ENCODE results near the gene GTF2H2.
"Not testable (repeated sequence)": the region's sequence is repeated elsewhere in the genome, so short reads cannot be mapped to it uniquely, and the experiment has no call there.

GTF2H2 gene

DNA sequence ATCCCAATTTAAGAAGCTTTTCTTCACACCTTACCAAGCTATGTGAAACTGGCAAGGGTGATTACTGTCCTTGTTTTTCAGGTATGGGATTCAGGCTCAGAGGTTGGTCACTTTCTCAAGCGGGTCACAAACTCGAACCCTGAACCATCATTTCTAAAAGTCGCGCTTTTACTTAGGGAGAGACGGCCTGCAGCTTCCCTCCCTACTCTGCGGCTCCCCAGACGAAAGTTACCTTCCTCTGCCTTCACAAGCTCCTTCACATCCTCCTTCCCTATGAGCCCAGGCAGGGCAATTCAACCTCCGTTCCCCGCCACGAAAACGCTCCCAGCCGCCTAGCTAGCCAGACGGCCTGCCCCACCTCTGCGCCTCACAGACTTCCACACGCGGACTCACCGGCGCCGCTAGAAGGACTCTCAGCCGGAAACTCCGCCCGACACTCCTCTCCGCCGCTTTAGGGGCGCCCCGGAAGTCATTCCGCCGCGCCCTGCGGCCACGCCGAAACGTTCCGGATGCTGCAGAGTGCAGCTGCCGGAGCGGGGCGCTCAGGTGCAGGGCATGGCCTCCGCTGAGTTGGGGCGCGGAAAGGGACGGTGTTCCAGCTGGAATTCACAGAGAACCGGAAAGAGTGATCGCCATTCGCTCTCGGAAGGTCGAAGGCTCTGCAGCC, at the start of gene GTF2H2:
GTF2H2 (minus strand) TSS at position 415 of the 667 bp plus-strand sequence. CDS start 4,913 bp downstream, outside the sequence.
- DNase-seq (ENCODE audit: low spot score), result not testable (repeated sequence)

DNA sequence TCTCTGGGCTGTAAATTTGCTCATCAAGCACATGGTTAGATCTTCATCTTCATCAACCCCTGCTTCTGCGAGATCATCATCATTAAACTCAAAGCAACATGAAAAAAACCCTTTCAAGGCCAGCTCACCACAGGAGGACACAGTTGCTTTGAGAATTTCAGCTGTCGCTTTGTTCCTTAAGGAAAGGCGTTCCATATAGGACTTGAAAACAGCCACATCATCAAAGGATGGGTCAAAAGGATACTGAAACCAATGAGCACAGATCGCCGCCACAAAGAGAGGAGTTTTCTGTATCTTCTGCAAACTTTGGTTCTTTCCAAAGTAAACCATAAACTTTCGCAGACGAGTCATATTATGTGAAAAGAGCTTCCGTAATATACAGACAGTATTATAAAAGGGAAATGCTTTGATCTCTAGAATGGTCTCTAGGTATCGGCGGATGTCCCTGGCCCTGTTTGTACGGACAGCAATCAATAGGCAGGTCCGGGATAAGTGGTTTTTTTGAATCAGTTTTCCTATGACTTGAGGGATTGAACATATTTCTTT, 42.3 kb upstream of the GTF2H2 start:
- DNase-seq (ENCODE audit: low spot score), result not testable (repeated sequence)

DNA sequence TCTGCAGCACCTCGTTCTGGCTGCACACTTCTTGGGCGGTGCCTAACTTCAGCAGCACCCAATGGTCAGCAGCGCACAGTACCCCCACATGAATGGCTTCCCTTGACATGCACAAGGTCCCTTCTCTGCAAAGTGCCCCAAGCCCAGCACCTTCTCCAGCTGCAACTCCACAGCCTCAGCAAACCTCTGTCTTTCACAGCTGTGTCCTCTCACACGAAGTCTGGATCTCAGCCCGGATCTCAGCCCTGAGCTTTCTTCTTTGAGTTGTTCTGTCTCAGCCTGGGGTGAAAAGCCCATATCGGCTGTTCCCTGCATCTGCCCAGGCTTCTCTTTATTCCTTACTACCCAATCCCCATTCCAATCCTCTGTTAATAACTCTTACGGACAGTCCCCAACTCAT, 32.5 kb upstream of the GTF2H2 start:
- not testable (repeated sequence) for DNase-seq (ENCODE audit: low spot score)

DNA sequence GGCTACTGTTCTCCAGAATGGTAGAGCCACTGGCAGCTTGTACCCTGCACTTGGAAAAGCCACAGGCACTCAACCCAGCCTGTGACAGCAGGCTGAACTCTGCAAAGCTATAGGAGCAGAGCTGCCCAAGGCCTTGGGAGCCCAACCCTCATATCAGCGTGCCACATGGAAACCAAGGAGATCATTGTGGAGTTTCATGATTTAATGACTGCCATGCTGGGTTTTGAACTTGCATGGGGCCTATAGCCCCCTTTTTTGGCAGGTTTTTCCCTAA, 30.4 kb upstream of the GTF2H2 start:
- DNase-seq (ENCODE audit: low spot score), result not testable (repeated sequence)

DNA sequence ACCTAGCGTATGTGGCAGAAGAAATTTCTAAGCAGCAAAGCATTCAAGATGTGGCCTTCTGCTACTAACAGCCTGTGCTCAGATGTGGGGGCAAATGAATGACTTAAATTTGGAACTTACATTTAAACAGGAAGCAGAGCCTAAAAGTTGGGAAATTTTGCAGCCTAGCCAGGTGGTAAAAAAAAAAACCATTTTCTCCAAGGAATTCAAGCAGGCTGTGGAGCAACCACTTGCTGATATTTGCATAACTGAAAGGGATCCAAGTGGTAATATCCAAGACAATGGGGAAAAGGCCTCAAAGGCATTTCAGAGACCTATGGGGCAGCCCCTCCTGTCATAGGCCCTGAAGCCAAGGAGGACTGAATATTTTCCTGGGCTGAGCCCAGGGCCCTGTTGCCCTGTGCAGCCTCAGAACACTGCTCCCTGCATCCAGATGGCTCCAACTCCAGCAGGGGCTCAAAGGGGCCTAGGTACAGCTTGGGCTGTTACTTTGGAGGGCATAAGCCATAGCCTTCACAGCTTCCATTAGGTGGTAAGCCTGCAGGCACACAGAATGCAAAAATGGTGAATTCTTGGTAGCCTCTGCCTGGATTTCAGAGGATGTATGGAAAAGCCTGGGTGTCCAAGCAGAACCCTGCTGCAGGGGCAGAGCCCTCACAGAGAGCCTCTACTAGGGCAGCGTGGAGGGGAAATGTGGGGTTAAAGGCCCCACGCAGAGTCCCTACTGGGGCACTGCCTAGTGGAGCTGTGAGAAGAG, 29.9 kb upstream of the GTF2H2 start:
- not testable (repeated sequence) for DNase-seq (ENCODE audit: low spot score)

DNA sequence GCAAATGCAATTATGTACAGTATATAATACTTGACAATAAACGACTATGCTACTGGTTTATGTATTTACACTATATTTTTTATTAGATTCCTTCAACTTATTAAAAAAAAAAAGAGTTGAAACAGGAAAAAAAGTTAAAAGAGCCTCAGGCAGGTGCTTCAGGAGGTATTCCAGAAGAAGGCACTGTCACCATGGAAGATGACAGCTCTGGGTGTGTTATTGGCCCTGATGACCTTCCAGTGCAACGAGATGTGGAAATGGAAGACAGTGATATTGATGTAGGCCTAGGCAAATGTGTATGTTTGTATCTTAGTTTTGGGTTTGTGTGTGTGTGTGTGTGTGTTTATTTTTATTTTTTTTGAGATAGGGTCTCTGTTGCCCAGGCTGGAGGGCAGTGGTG, 22.3 kb upstream of the GTF2H2 start:
- DNase-seq (ENCODE audit: low spot score), result not testable (repeated sequence)

DNA sequence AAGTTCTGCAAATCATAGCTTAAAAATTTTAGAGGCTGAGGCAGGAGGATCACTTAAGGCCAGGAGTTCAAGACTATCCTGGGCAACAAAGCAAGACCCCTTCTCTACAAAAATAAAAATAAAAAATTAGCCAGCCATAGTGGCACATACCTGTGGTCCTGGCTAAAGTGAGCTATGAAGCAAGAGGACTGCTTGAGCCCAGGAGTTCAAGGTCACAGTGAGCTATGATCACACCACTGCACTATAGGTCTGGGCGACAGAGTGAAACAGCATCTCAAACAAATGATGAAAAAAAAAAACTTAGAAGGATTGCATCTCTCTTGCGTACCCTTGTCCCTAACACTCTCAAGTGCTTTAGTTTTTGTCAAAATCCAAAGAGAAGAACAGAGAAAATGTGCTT, 21.3 kb upstream of the GTF2H2 start:
- DNase-seq (ENCODE audit: low spot score), result not testable (repeated sequence)

DNA sequence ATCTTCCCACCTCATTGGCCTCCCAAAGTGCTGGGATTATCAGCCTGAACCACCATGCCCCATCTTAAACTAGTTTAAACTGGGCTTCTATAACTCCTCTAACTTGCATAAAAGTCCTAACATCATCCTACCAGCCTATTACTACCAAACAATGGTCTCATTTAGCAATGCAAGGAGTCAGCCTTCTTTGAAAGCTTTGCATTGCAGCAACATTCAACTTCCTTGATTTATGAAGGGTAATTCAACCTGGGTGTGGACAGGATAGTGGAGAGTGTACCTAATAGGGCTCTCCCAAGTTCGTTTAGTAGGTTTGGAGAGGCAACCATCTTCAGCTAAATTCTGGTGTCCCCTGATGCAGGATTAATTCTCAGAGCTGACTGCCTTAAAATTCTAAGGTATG, 18.7 kb upstream of the GTF2H2 start:
- not testable (repeated sequence) for DNase-seq (ENCODE audit: low spot score)

DNA sequence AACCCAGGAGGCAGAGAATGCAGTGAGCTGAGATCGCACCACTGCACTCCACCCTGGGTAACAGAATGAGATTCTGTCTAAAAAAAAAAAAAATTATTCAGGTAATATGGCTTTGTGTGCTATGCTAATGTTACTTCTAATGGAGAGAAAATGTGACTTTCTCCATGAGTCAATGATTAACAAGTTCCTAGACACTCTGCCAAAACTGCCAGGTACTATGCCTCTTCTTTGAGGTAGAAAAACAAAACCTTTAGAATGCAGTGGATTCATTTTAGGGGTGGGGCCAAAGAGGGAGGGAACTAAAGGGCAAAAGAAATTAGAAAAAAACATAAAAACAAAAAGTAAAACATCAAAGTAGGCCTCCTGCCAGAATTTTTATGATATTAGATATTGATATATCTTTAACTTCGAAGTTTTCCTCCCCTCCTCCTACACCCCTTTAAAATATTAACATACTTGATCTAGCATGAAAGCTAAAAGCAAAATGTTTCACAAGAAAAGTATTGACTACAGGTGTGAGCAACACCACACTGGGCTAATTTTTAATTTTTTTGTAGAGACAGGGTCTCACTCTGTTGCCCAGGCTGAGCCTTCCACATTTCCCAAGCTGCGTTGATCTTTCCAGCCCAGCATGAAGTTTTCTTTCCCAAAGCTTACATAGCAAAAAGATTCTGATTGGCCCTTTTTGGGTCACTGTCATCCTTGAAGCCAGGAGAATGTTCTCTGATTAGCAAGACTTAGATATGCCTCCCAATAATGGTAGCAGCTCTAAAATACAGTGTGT, 17.0 kb upstream of the GTF2H2 start:
- not testable (repeated sequence) for DNase-seq (ENCODE audit: low spot score)

DNA sequence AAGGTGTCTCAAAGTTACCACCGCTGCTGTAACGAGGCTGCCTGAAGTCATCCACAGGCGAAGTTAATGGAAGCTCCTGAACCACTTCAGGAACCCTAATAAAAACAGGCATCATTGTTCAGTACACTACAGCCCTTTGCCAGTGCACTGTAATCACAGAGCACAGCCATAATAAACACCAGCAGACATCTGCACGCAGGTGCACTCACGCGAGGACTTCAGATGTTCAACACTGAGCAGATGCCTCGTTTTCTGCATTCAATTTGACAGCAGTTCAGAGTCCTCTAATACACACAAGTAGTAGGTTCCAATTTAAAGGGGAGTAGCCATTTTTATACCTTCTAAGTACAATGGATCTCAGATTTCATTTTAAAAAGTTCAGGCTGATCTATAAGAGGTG, 15.4 kb upstream of the GTF2H2 start:
- DNase-seq (ENCODE audit: low spot score), result not testable (repeated sequence)

DNA sequence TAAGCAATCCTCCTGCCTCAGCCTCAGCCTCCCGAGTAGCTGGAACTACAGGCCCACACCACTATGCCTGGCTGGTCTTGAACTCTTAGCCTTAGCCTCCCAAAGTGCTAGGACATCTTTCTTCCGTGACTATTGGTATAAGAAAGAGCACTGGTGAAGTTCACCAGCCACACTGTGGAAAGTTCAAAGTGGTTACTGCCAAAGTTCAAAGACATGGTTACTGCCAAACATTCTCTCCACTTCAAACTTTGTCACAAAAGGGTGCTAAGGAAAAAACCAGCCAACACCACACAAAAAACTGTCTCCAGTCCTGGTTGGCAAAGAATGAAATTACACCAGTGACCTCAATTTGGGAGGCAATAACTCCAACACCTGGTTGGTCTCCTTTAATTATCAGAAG, 14.9 kb upstream of the GTF2H2 start:
- not testable (repeated sequence) for DNase-seq (ENCODE audit: low spot score)

DNA sequence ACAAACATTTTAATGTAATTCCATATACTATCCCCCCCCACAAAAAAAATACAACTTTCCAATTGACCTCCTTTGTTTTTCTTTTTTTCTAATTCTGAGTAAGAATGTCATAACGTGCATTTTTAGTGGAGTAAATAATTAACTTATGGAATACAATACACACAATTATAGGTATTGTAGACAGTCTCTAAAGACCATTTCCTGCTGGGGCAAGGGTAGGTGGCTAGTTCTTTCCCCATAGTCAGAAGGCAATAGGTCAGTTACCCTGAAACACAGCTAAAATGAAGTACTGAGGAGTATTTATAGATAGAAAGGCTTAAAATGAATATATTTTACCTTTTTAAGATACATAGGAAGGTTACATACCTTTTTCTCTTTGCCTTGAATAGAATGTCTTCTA, 6.2 kb downstream of the GTF2H2 start:
- not testable (repeated sequence) for DNase-seq (ENCODE audit: low spot score)

DNA sequence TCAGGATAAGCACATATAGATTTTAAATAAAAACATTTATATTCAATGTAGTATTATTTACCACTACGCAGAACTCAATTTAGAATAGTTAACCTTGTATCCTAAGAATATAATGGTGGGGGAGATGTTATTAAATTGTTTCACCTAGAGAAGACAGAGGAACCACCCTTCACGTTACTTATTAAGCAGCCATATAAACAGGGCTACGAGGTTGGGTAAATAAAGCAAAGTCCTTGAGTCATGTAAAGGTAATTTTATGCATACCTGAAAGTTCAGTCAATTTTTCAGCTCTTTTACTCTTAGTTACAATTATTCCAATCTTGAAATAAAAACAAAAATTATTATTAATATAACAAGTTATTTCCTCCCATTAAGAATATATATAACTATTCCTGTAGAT, 8.1 kb downstream of the GTF2H2 start:
- not testable (repeated sequence) for DNase-seq (ENCODE audit: low spot score)

DNA sequence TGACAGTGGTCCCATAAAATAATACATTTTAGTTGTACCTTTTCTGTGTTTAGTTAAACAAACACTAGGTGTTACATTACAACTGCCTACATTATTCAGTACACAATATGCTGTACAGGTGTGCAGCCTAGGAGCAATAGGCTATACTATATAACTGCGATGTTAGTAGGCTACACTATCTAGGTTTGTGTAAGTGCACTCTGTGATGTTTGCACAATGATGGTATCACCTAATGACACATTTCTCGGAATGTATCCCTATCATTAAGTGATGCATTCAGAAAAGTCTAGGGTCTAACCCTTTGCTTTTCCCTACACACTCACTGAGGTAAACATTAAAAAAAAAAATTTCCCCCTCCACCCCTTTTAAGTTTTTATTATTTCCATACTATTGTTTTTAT, 22.7 kb downstream of the GTF2H2 start:
- DNase-seq (ENCODE audit: low spot score), result not testable (repeated sequence)

DNA sequence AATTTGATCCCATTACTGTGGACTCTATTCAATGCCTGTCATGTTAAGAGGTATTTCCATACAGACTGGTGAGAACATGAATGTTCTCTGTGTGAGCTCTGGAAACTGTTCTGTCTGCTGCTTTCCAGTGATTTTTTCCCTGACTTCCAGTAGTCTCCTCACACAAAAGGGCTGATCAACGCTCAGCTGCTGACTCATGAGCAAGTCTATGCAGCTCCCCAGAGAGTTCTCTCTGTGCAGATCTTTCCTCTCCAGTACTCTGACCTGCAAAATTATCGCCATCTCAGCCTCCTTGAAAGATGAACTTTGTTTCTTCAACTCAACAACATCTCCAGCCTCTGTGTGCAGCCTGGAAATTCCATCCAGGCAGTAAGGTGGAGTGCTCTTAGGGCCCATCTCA, 23.3 kb downstream of the GTF2H2 start:
- not testable (repeated sequence) for DNase-seq (ENCODE audit: low spot score)

DNA sequence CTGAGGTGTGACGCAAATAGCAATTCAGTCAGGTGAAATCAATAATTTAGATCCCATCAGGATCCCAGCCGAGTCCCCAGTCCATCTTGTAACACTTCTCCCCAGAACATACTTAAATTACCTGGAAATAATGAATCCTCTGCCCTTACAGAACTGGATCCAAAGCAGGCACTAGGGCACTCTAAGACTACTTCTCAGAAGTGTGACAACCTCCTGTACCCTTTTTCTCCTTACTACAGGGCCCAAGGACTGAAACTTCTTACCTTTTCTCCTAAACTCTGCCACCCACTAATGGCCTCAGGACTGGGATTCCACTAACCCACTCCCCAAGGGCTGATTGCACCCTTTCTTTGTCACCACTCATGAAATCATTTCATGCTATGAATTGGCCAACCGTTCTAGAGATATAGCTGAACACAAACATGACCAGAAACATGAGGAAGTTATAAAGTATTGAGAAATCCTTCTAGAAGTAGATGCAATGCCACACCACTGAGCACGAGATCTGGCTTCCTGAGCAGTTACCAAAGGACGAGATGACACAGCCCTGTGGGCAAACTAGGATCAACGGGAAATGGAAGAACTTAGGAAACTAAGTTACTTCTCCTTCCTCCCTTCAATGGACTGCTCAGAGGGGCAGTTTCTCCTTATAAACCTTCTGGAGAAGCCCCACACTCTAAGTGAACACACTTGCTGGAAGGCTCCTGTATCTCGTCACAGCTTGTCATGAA, 36.3 kb downstream of the GTF2H2 start:
- not testable (repeated sequence) for DNase-seq (ENCODE audit: low spot score)

DNA sequence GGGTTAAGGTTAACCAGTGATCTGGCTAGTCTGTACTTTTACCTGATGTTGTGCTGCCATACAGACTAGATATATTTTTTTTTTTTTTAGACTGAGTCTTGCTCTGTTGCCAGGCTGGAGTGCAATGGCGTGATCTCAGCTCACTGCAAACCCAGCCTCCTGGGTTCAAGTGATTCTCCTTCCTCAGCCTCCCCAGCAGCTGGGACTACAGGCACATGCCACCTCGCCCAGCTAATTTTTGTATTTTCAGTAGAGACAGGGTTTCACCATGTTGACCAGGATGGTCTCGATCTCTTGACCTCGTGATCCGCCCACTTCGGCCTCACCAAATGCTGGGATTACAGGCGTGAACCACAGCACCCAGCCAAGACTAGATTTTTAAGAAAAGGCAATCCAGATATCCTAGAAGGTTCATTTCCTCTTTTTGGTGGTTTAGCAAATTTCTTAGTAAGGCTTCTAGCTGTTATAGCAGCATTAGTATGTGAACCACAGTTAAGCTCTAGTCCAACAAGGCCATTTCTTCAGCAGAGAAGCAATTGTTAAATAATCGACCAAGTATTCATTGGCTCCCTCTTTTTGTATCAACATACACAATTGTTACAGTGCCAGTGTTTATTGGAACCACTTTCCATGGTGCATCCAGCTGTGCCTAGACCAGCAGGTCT, 42.1 kb downstream of the GTF2H2 start, which contains the start of gene NAIP:
NAIP (minus strand) TSS at position 51 of the 665 bp plus-strand sequence. CDS start 12,424 bp downstream, outside the sequence.
- DNase-seq (ENCODE audit: low spot score), result not testable (repeated sequence)

DNA sequence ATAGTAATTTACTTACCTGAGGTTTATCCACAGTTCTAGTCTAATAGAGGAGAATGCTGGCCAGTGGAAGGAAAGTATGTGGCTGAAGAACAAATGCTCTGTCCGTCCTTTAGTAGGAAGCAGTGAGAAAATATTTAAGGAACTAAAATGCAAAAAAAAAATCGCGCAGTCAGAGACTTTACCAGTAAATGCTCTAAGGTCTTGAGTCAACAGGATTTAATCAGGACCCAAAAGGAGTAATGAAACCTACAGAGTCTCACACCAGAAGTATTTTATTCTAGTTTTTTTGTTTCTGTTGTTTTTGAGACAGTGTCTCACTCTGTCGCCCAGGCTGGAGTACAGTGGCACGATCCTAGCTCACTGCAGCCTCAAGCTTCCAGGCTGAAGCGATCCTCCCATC, 46.8 kb downstream of the GTF2H2 start:
- DNase-seq (ENCODE audit: low spot score), result not testable (repeated sequence)

DNA sequence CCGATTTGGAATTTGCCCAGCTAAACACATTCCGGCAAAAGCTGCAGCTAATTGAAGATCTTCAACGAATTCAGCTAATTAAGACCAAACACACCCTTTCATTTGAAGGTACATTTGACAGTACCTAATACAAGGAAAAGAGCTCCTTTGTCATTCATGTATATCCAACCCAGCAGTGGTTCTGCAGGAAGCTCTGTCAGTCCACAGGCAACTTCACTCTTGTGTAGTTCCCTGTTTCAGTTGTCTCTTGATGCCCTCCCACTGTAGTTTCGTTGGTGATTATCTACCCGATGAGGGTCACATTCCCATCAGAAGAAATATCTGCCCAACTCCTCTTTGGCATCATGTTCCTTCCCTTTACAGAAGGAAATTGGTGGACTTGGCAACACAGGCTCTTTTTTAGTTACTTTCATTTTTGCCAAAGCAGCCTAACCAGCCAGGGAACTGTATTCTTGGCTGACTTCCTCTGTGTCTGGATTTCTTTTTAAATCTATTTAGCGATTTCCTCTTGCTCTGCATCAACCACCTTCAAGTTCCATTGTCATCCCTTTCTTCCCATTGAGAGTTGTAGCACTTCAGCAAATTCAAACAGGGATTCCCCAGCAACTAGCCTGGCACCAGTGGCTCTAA, 49.0 kb downstream of the GTF2H2 start:
- not testable (repeated sequence) for DNase-seq (ENCODE audit: low spot score)

DNA sequence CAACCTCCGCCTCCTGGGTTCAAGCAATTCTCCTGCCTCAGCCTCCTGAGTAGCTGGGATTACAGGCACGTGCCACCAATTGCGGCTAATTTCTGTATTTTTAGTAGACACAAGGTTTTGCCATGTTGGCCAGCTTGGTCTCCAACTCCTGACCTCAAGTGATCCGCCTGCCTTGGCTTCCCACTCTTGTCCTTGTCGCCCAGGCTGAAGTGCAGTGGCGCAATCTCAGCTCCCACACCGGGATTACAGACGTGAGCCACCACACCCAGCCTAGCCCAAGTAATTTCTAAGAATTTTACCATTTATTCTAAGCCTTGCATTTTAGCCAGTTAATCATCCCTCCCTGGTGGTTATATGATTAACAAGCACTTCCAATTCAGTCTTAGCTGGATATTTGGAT, 53.3 kb downstream of the GTF2H2 start:
- DNase-seq (ENCODE audit: low spot score), result no peak

DNA sequence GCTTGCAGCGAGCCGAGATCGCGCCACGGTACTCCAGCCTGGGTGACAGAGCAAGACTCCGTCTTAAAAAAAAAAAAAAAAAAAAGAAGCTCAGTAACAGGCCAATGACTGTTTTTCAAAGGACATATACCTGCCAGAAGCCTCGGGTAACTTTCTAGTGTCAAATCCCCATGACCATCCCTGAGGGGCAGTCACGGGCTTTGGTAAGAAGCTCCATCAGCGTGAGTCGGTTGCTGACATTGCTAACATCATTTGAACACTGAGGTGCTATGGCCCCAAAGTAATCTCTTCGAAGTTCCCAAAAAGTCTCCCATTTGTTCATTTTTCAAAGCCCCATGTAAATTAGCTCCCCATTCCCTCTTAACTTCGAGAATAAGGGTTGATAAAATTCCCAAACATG, 53.9 kb downstream of the GTF2H2 start:
- no peak for DNase-seq (ENCODE audit: low spot score)

Data from putamen (tissue), 1 donor.